H9 (cell line): ENCODE measurements around the gene CARD6. TPM values are rescaled to one million over a fixed set of nuclear protein-coding genes. Genes with fewer than 3 reads are reported as not detected.

ENCODE experiments used
- DNase-seq: peaks from one replicate; pipeline ENCODE4 v3.0.0-alpha.2; 2017
- H2AFZ ChIP-seq: one replicate; pipeline ENCODE4 v1.6.1; 2013; ENCODE audit warnings: mild to moderate bottlenecking, low read length, control low read depth, moderate library complexity
- H2AK5ac ChIP-seq: 2 replicates; pipeline ENCODE4 v1.6.1; 2013; ENCODE audit warnings: low read length, control low read depth, mixed read lengths; ENCODE audit not compliant: insufficient read length
- H2BK120ac ChIP-seq: one replicate; pipeline ENCODE4 v1.6.1; 2013; ENCODE audit warnings: low read depth, mild to moderate bottlenecking, low read length, control low read depth, inconsistent platforms; ENCODE audit not compliant: poor library complexity, severe bottlenecking
- H2BK12ac ChIP-seq: 2 replicates; pipeline ENCODE4 v1.6.1; 2013; ENCODE audit warnings: low read length, control low read depth, mixed read lengths, low read depth; ENCODE audit not compliant: insufficient read length
- H2BK15ac ChIP-seq: 2 replicates; pipeline ENCODE4 v1.6.1; 2013; ENCODE audit warnings: low read depth, low read length, control low read depth
- H2BK20ac ChIP-seq: one replicate; pipeline ENCODE4 v1.6.1; 2013; ENCODE audit warnings: low read depth, mild to moderate bottlenecking, low read length, control low read depth, inconsistent platforms; ENCODE audit not compliant: poor library complexity, severe bottlenecking
- H2BK5ac ChIP-seq: 2 replicates; pipeline ENCODE4 v1.6.1; 2013; ENCODE audit warnings: low read length, control low read depth, mixed read lengths; ENCODE audit not compliant: insufficient read length
- H3K14ac ChIP-seq: 2 replicates; pipeline ENCODE4 v1.6.1; 2013; ENCODE audit warnings: low read length, control low read depth; ENCODE audit not compliant: insufficient read depth
- H3K18ac ChIP-seq: 2 replicates; pipeline ENCODE4 v1.6.1; 2013; ENCODE audit warnings: low read depth, mild to moderate bottlenecking, mixed read lengths, low read length, control low read depth; ENCODE audit not compliant: insufficient read length
- H3K23ac ChIP-seq: 2 replicates; pipeline ENCODE4 v1.6.1; 2013; ENCODE audit warnings: low read length, control low read depth, mixed read lengths, low read depth; ENCODE audit not compliant: insufficient read length
- H3K23me2 ChIP-seq: 2 replicates; pipeline ENCODE4 v1.6.1; 2013; ENCODE audit warnings: low read depth, mild to moderate bottlenecking, mixed read lengths, low read length, control low read depth; ENCODE audit not compliant: insufficient read length, poor library complexity, severe bottlenecking
- H3K27ac ChIP-seq: 2 replicates; pipeline ENCODE4 v1.5.1; 2013; ENCODE audit warnings: low read length, control low read depth, mixed read lengths, low read depth; ENCODE audit not compliant: insufficient read length
- H3K27me3 ChIP-seq: 2 replicates; pipeline ENCODE4 v1.6.1; 2013; ENCODE audit warnings: low read length, control low read depth, inconsistent platforms; ENCODE audit not compliant: insufficient read depth
- H3K4ac ChIP-seq: 2 replicates; pipeline ENCODE4 v1.6.1; 2013; ENCODE audit warnings: low read depth, mild to moderate bottlenecking, control low read depth, inconsistent platforms, low read length, moderate library complexity
- H3K4me1 ChIP-seq: 2 replicates; pipeline ENCODE4 v1.6.1; 2013; ENCODE audit warnings: low read length, control low read depth, inconsistent platforms; ENCODE audit not compliant: insufficient read depth
- H3K4me2 ChIP-seq: 2 replicates; pipeline ENCODE4 v1.6.1; 2013; ENCODE audit warnings: low read length, control low read depth, mixed read lengths; ENCODE audit not compliant: insufficient read length, insufficient read depth
- H3K56ac ChIP-seq: 2 replicates; pipeline ENCODE4 v1.6.1; 2013; ENCODE audit warnings: low read depth, mild to moderate bottlenecking, mixed read lengths, low read length, control low read depth; ENCODE audit not compliant: insufficient read length
- H3K79me1 ChIP-seq: 2 replicates; pipeline ENCODE4 v1.6.1; 2013; ENCODE audit warnings: low read depth, mild to moderate bottlenecking, moderate library complexity, low read length, control low read depth, inconsistent platforms; ENCODE audit not compliant: insufficient read depth, poor library complexity, severe bottlenecking
- H3K79me2 ChIP-seq: 2 replicates; pipeline ENCODE4 v1.6.1; 2013; ENCODE audit warnings: low read length, control low read depth, inconsistent platforms; ENCODE audit not compliant: insufficient read depth
- H3K9ac ChIP-seq: 2 replicates; pipeline ENCODE4 v1.6.1; 2013; ENCODE audit warnings: low read length, control low read depth, mixed read lengths; ENCODE audit not compliant: insufficient read length; ENCODE audit errors: extremely low read depth
- H3K9me3 ChIP-seq: one replicate; pipeline ENCODE4 v1.6.1; 2013; ENCODE audit warnings: low read depth, low read length, inconsistent platforms; ENCODE audit not compliant: control insufficient read depth
- H3T11ph ChIP-seq: one replicate; pipeline ENCODE4 v1.6.1; 2013; ENCODE audit warnings: mild to moderate bottlenecking, low read length, control low read depth, inconsistent platforms
- H4K20me1 ChIP-seq: one replicate; pipeline ENCODE4 v1.6.1; 2013; ENCODE audit not compliant: control insufficient read depth, insufficient read length, insufficient read depth
- H4K5ac ChIP-seq: 2 replicates; pipeline ENCODE4 v1.6.1; 2013; ENCODE audit warnings: low read depth, mild to moderate bottlenecking, mixed read lengths, low read length, control low read depth; ENCODE audit not compliant: insufficient read length
- H4K8ac ChIP-seq: replicated peaks from 2 replicates; pipeline ENCODE4 v1.6.1; 2013; ENCODE audit warnings: low read length, control low read depth, mixed read lengths, low read depth; ENCODE audit not compliant: insufficient read length
- H4K91ac ChIP-seq: 2 replicates; pipeline ENCODE4 v1.6.1; 2013; ENCODE audit warnings: low read depth, mild to moderate bottlenecking, moderate library complexity, mixed read lengths, low read length, control low read depth; ENCODE audit not compliant: insufficient read length
- H3K27ac Mint-ChIP-seq, 3 experiments: 2 replicates in 2 of 3; 3 replicates in 1 of 3; pipeline ENCODE4 v1.8.0; 2020 to 2021; ENCODE audit warnings: mixed read lengths in 3 of 3, mild to moderate bottlenecking in 1 of 3, moderate library complexity in 1 of 3
- H3K27me3 Mint-ChIP-seq: 2 replicates; pipeline ENCODE4 v1.8.0; 2021; ENCODE audit warnings: low read depth, mild to moderate bottlenecking, moderate library complexity, mixed read lengths
- H3K36me3 Mint-ChIP-seq, 3 experiments: 2 replicates in 2 of 3; 3 replicates in 1 of 3; pipeline ENCODE4 v1.8.0; 2020 to 2021; ENCODE audit warnings: low read depth in 3 of 3, mixed read lengths in 3 of 3; ENCODE audit not compliant: insufficient read depth in 1 of 3
- H3K4me1 Mint-ChIP-seq, 2 experiments: 2 replicates each; pipeline ENCODE4 v1.8.0; 2020; ENCODE audit warnings: mixed read lengths in 2 of 2
- H3K4me3 Mint-ChIP-seq, 2 experiments: 2 replicates in 1 of 2; 3 replicates in 1 of 2; pipeline ENCODE4 v1.8.0; 2020 to 2021; ENCODE audit warnings: mild to moderate bottlenecking in 2 of 2, mixed read lengths in 2 of 2, moderate library complexity in 1 of 2
- H3K9me3 Mint-ChIP-seq, 2 experiments: 2 replicates in 1 of 2; 3 replicates in 1 of 2; pipeline ENCODE4 v1.8.0; 2020; ENCODE audit warnings: mild to moderate bottlenecking in 2 of 2, mixed read lengths in 2 of 2, moderate library complexity in 1 of 2
- CTCF ChIP-seq: fragments of 200-600 bp; sonication (generic); conservative IDR thresholded peaks from 3 replicates; pipeline ENCODE4 v1.8.0; 2021; ENCODE audit warnings: antibody characterized with exemption, mild to moderate bottlenecking
- WGBS: extraction: QIAGEN DNeasy Blood & Tissue Kit; methylation state at CpG from one replicate; pipeline ENCODE4 v1.1.7; 2013; ENCODE audit warnings: missing lambda C conversion rate, low lambda C conversion rate, mixed read lengths; ENCODE audit not compliant: insufficient read length; ENCODE audit errors: extremely low coverage; 5-methylcytosine and 5-hydroxymethylcytosine counted together
- total RNA-seq: library from RNA; stranded (reverse); gene quantifications from 2 replicates; pipeline ENCODE4 v1.2.1, GENCODE V29; 2021

Gene CARD6
- total RNA-seq, 1 experiment from 2014 or later: 0.35 TPM

- Histone ChIP-seq H2AFZ (no peak overlapping the region), H3K4me1 (no peaks in the 10 kb centered on the region), H3K4me2 (no peak overlapping the region), H2AK5ac (no peak overlapping the region), H4K5ac (no peak overlapping the region), H3K79me1 (no peaks in the 10 kb centered on the region), H3K27me3 (no peaks in the 10 kb centered on the region), H4K91ac (no peak overlapping the region), H3K4ac (no peak overlapping the region), H3K56ac (no peak overlapping the region), H2BK5ac (no peak overlapping the region), H3K18ac (no peak overlapping the region), H3K27ac (no peak overlapping the region), H3K23ac (no peak overlapping the region), H3K14ac (no peak overlapping the region), H2BK20ac (no peak overlapping the region), H2BK15ac (no peak overlapping the region), H3K79me2 (no peaks in the 10 kb centered on the region), H4K20me1 (no peaks in the 10 kb centered on the region), H3K9ac (no peak overlapping the region), H3T11ph (no peak overlapping the region), H2BK120ac (no peak overlapping the region), H3K23me2 (no peaks in the 10 kb centered on the region), H3K9me3 (peaks cover 12% of the 10 kb centered on the region), H4K8ac (no peak overlapping the region), H2BK12ac (no peak overlapping the region)
- Mint-ChIP-seq H3K4me1 (no peaks in the 10 kb centered on the region), H3K36me3 (peaks cover 7 to 18% (median 13%) of the 10 kb centered on the region in 3 experiments; a peak in 6 of 7 replicates), H3K4me3 (no peak overlapping the region), H3K27ac (no peak overlapping the region), H3K9me3 (peaks cover 28 to 29% of the 10 kb centered on the region in 2 experiments), H3K27me3 (no peaks in the 10 kb centered on the region)
- DNase-seq: no peak
- peak; percentile 75 for TF ChIP-seq CTCF
- no CpG with 5 or more reads among the region's 10 CpGs for WGBS
Measured at GRCh38 chr5:40879163-40879942, 38.2 kb downstream of the CARD6 start.
